Smooth muscle cell (in vitro differentiated cells): ENCODE data around the gene MAP4. TPM values are rescaled to one million over a fixed set of nuclear protein-coding genes. Genes with fewer than 3 reads are reported as not detected.

Experiments used
- DNase-seq: peaks from one replicate; lab custom pipeline; 2025; ENCODE audit not compliant: unreplicated experiment; lab: John Stamatoyannopoulos, UW
- H2AFZ ChIP-seq: fragments of 200-600 bp; sonication (generic); 2 replicates; pipeline ENCODE4 v1.6.0; 2016; ENCODE audit warnings: antibody characterized with exemption, low read depth, mild to moderate bottlenecking
- H3F3A ChIP-seq: fragments of 200-600 bp; sonication (generic); 2 replicates; pipeline ENCODE4 v1.6.0; 2017; ENCODE audit warnings: antibody characterized with exemption, low read depth
- H3K27ac ChIP-seq: fragments of 200-600 bp; sonication (generic); 2 replicates; pipeline ENCODE4 v1.5.1; 2016; ENCODE audit warnings: low read depth, mild to moderate bottlenecking
- H3K27me3 ChIP-seq: fragments of 200-600 bp; sonication (generic); 2 replicates; pipeline ENCODE4 v1.6.1; 2016; ENCODE audit warnings: low read depth, mild to moderate bottlenecking
- H3K36me3 ChIP-seq: fragments of 200-600 bp; sonication (generic); 2 replicates; pipeline ENCODE4 v1.5.1; 2016; ENCODE audit warnings: low read depth
- H3K4me1 ChIP-seq: fragments of 200-600 bp; sonication (generic); 2 replicates; pipeline ENCODE4 v1.5.1; 2016; ENCODE audit warnings: low read depth
- H3K4me2 ChIP-seq: fragments of 200-600 bp; sonication (generic); 2 replicates; pipeline ENCODE4 v1.6.0; 2016; ENCODE audit warnings: mild to moderate bottlenecking
- H3K4me3 ChIP-seq: fragments of 200-600 bp; sonication (generic); 2 replicates; pipeline ENCODE4 v1.5.1; 2016; ENCODE audit warnings: mild to moderate bottlenecking
- H3K79me2 ChIP-seq: fragments of 200-600 bp; sonication (generic); 2 replicates; pipeline ENCODE4 v1.6.0; 2016; ENCODE audit warnings: low read depth, mild to moderate bottlenecking
- H3K9ac ChIP-seq: fragments of 200-600 bp; sonication (generic); 2 replicates; pipeline ENCODE4 v1.6.0; 2016; ENCODE audit warnings: low read depth
- H3K9me3 ChIP-seq: fragments of 200-600 bp; sonication (generic); replicated peaks from 2 replicates; pipeline ENCODE4 v1.5.1; 2016; ENCODE audit warnings: low read depth
- H4K20me1 ChIP-seq: fragments of 200-600 bp; sonication (generic); 2 replicates; pipeline ENCODE4 v1.6.0; 2016; ENCODE audit warnings: low read depth
- CTCF ChIP-seq: fragments of 200-600 bp; sonication (generic); IDR thresholded peaks from 2 replicates; pipeline ENCODE4 v1.5.1; 2017; ENCODE audit warnings: borderline replicate concordance, mild to moderate bottlenecking, antibody characterized with exemption; ENCODE audit not compliant: insufficient read depth, poor library complexity, severe bottlenecking
- WGBS: methylation state at CpG from one replicate; pipeline ENCODE4 v1.1.7; 2016; ENCODE audit warnings: low lambda C conversion rate; 5-methylcytosine and 5-hydroxymethylcytosine counted together
- polyA plus RNA-seq: library from polyadenylated mRNA; unstranded; fragments of >200 nt; fragmentation: Nextera tagmentation; extraction: Ambion mirVana; gene quantifications from 2 replicates; pipeline ENCODE4 v1.2.1, GENCODE V29; 2016
- total RNA-seq: library from RNA; depleted of rRNA; stranded (reverse); fragments of >200 nt; gene quantifications from 2 replicates; pipeline ENCODE4 v1.2.3, GENCODE V29; 2014

Gene MAP4
- total and polyA plus RNA-seq, 2 experiments from 2014 or later, result 114 to 166 TPM

DNA sequence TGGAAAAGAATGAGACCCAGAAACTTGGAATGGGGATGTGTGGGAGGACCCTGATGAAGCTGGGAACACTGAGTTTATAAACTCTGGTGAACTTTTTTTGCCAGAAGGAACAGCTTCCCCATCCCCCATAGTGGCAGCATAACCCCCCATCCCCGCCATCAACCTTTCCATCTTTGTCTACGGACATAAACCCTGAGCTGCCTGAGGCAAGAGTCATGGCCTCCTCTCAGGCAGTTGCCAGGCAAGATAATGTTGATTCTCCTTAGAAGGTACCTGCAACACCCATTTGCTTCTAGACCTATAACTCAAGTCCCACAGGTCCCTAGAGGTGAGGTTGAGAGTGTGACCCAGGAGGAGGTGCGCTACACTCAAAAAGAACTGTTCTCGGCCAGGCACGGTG, 11.5 kb downstream of the MAP4 start:
- H4K20me1 ChIP-seq, result peaks cover 100% of the 10 kb centered on the region

DNA sequence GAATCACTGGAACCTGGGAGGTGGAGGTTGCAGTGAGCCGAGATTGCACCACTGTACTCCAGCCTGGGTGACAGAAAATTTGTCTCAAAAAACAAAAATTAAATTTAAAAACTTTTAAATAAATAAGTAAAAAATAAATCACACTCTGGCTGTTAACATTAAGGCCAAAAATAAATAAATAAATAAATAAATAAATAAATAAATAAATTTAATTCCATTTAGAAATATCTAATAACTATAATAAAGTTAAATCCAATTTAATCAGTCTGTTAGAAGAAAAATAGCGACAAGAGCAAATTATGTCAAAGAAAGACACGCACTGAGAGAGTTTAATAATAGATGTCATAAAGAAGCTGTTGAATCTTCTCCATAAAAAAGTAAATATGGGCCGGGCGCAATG, 13.4 kb downstream of the MAP4 start:
- H3K4me1 ChIP-seq, result peaks cover 12% of the 10 kb centered on the region
- no peak overlapping the region for H2AFZ ChIP-seq
- no peaks in the 10 kb centered on the region for H3K27me3 ChIP-seq
- H4K20me1 ChIP-seq, result peaks cover 100% of the 10 kb centered on the region
- no peak for DNase-seq
- H3K4me2 ChIP-seq, result no peak overlapping the region
- H3K79me2 ChIP-seq, result peaks cover 100% of the 10 kb centered on the region
- over 99% methylated on average over 5 of the region's 5 CpGs for WGBS
- H3K9me3 ChIP-seq, result no peaks in the 10 kb centered on the region
- H3F3A ChIP-seq, result peaks cover 13% of the 10 kb centered on the region
- no peak for TF ChIP-seq CTCF
- H3K9ac ChIP-seq, result no peak overlapping the region
- no peak overlapping the region for H3K4me3 ChIP-seq
- no peak overlapping the region for H3K27ac ChIP-seq
- H3K36me3 ChIP-seq, result no peaks in the 10 kb centered on the region

More for the DNA sequence above, 11.5 kb downstream of the MAP4 start:
- H3K4me2 ChIP-seq, result no peak overlapping the region
- DNase-seq, result no peak
- H3K4me3 ChIP-seq, result no peak overlapping the region
- no peaks in the 10 kb centered on the region for H3K9me3 ChIP-seq
- H3K36me3 ChIP-seq, result no peaks in the 10 kb centered on the region
- TF ChIP-seq CTCF, result no peak
- peaks cover 100% of the 10 kb centered on the region for H3K79me2 ChIP-seq
- no peaks in the 10 kb centered on the region for H3K27me3 ChIP-seq
- 88% methylated on average over 5 of the region's 5 CpGs for WGBS
- peaks cover under 1% of the 10 kb centered on the region for H3K4me1 ChIP-seq
- H3K9ac ChIP-seq, result no peak overlapping the region
- peaks cover 9% of the 10 kb centered on the region for H3F3A ChIP-seq
- H3K27ac ChIP-seq, result no peak overlapping the region
- H2AFZ ChIP-seq, result no peak overlapping the region

GRCh38 chr3:48001991-48002390, 14.2 kb downstream of the MAP4 start:
- H4K20me1 ChIP-seq, result peaks cover 100% of the 10 kb centered on the region
- H3F3A ChIP-seq, result peaks cover 14% of the 10 kb centered on the region
- no peak overlapping the region for H3K9ac ChIP-seq
- whole genome bisulfite sequencing, result 94% methylated on average over 4 of the region's 4 CpGs
- no peak overlapping the region for H3K4me2 ChIP-seq
- no peak for TF ChIP-seq CTCF
- H3K4me3 ChIP-seq, result no peak overlapping the region
- no peaks in the 10 kb centered on the region for H3K36me3 ChIP-seq
- peaks cover 20% of the 10 kb centered on the region for H3K4me1 ChIP-seq
- H3K27me3 ChIP-seq, result no peaks in the 10 kb centered on the region
- no peak overlapping the region for H3K27ac ChIP-seq
- H3K79me2 ChIP-seq, result peaks cover 100% of the 10 kb centered on the region
- no peak overlapping the region for H2AFZ ChIP-seq
- H3K9me3 ChIP-seq, result no peaks in the 10 kb centered on the region
- DNase-seq, result no peak

DNA sequence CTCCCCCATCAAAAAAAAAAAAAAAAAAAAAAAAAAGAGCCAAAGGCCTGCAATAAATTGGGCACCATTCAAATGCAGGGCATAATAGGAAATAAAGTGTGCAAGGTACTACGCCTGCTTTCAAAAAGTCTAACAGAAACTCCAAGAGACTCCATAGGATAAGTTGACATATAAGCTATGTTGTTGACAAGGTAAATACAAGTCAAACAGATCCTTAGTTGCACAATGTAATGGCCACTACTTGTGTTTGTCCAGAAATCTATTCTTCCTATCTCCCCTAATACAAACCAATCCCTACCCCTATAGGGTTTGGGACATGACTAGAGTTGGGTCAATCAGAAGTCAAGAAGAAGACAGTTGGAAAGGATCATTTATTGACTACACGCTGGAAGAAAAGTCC, 16.0 kb downstream of the MAP4 start:
- TF ChIP-seq CTCF, result no peak
- Histone ChIP-seq H3K4me2 (no peak overlapping the region), H3K27ac (peak overlapping the region; percentile 9), H3K36me3 (no peaks in the 10 kb centered on the region), H4K20me1 (peaks cover 100% of the 10 kb centered on the region), H3K9me3 (no peaks in the 10 kb centered on the region), H2AFZ (no peak overlapping the region), H3K27me3 (no peaks in the 10 kb centered on the region), H3K4me3 (no peak overlapping the region), H3K9ac (no peak overlapping the region), H3F3A (peaks cover 17% of the 10 kb centered on the region), H3K79me2 (peaks cover 100% of the 10 kb centered on the region), H3K4me1 (peaks cover 26% of the 10 kb centered on the region)
- 96% methylated on average over 2 of the region's 2 CpGs for WGBS
- DNase-seq, result no peak
